ENCODE data around the gene PCSK4. TPM values are rescaled to one million over a fixed set of nuclear protein-coding genes. Genes with fewer than 3 reads are reported as not detected.

Gene PCSK4
- total and polyA plus RNA-seq, 2 of the 13 experiments (the other 11 are each of a cell fraction or from before 2014, with no cell fraction given) = 2.0 to 2.7 TPM

- TF ChIP-seq ZNF687 (CRISPR knock-in tag; IDR thresholded peaks at IDR 0.05) (peak; percentile 86), NR1H2 (CRISPR knock-in tag; IDR thresholded peaks at IDR 0.05; ENCODE audit: borderline replicate concordance, low read depth) (0 out of 2 replicates have a peak, but pooled peaks have one; percentile 25), E2F5 (CRISPR knock-in tag; conservative IDR thresholded peaks at IDR 0.05) (no peak), SRY (CRISPR knock-in tag; IDR thresholded peaks at IDR 0.05) (0 out of 2 replicates have a peak, but pooled peaks have one; percentile 45), EHMT2 (IDR thresholded peaks at IDR 0.05; ENCODE audit: borderline replicate concordance, low read depth, low read length) (no peak), NFYC (CRISPR knock-in tag; IDR thresholded peaks at IDR 0.05) (peak; percentile 46; the same call in 1 of the 2 replicates), ZBTB33 (CRISPR knock-in tag; IDR thresholded peaks at IDR 0.05) (peak; percentile 72), MTA3 (CRISPR knock-in tag; IDR thresholded peaks at IDR 0.05) (no peak), ZNF10 (CRISPR knock-in tag; IDR thresholded peaks at IDR 0.05; ENCODE audit: borderline replicate concordance, low read depth) (no peak), ZNF580 (CRISPR knock-in tag; IDR thresholded peaks at IDR 0.05; ENCODE audit: borderline replicate concordance, low read depth) (0 out of 2 replicates have a peak, but pooled peaks have one; percentile 26), ZFP90 (CRISPR knock-in tag; IDR thresholded peaks at IDR 0.05; ENCODE audit: borderline replicate concordance) (peak; percentile 71; the same call in 1 of the 2 replicates), RCOR2 (CRISPR knock-in tag; IDR thresholded peaks at IDR 0.05) (no peak), ARHGAP35 (CRISPR knock-in tag; IDR thresholded peaks at IDR 0.05; ENCODE audit: borderline replicate concordance) (0 out of 2 replicates have a peak, but pooled peaks have one; percentile 20), RFXANK (CRISPR knock-in tag; IDR thresholded peaks at IDR 0.05) (no peak), BRF2 (CRISPR knock-in tag; IDR thresholded peaks at IDR 0.05) (no peak), ZNF501 (CRISPR knock-in tag; IDR thresholded peaks at IDR 0.05) (0 out of 2 replicates have a peak, but pooled peaks have one; percentile 34), ZNF263 (CRISPR knock-in tag; IDR thresholded peaks at IDR 0.05) (peak; percentile 63; the same call in 1 of the 2 replicates), ELF1 (CRISPR knock-in tag; IDR thresholded peaks at IDR 0.05) (peak; percentile 72), ZNF709 (CRISPR knock-in tag; IDR thresholded peaks at IDR 0.05) (peak; percentile 57; the same call in 1 of the 2 replicates), ZNF703 (CRISPR knock-in tag; IDR thresholded peaks at IDR 0.05; ENCODE audit: borderline replicate concordance) (0 out of 2 replicates have a peak, but pooled peaks have one; percentile 55)
These were observed 13.2 kb upstream of the PCSK4 start (continued) for GRCh38 chr19:1503089-1503924.

All from HepG2 (cell line).